ENCODE data around the gene CTNND2. TPM values are rescaled to one million over a fixed set of nuclear protein-coding genes. Genes with fewer than 3 reads are reported as not detected.

The CTNND2 gene
- polyA plus RNA-seq, 1 experiment = not detected

GRCh38 chr5:11815481-11815880 is 88.8 kb downstream of the CTNND2 start:
- CTCF ChIA-PET = no interaction called here
- peaks cover 30% of the 10 kb centered on the region for H3K9me3 ChIP-seq (ENCODE audit: control insufficient read depth, insufficient read depth, low read length)
- no peak for TF ChIP-seq CTCF (IDR thresholded peaks at IDR 0.05; ENCODE audit: low read depth, low read length)
- POLR2A ChIA-PET = no interaction called here
- no peak overlapping the region for H3K4me3 ChIP-seq (ENCODE audit: low read depth, low read length)
- H3K27me3 ChIP-seq (ENCODE audit: control insufficient read depth, insufficient read depth, low read length) = no peaks in the 10 kb centered on the region
- no peak for DNase-seq (ENCODE audit: low read depth, low spot score)
- H3K27ac ChIP-seq (ENCODE audit: low read depth, low read length) = no peak overlapping the region

GRCh38 chr5:11814373-11814772 is 89.9 kb downstream of the CTNND2 start:
- peaks cover 27% of the 10 kb centered on the region for H3K9me3 ChIP-seq (ENCODE audit: control insufficient read depth, insufficient read depth, low read length)
- H3K4me3 ChIP-seq (ENCODE audit: low read depth, low read length) = no peak overlapping the region
- no peaks in the 10 kb centered on the region for H3K27me3 ChIP-seq (ENCODE audit: control insufficient read depth, insufficient read depth, low read length)
- CTCF ChIA-PET = no interaction called here
- TF ChIP-seq CTCF (IDR thresholded peaks at IDR 0.05; ENCODE audit: low read depth, low read length) = no peak
- no peak for DNase-seq (ENCODE audit: low read depth, low spot score)
- H3K27ac ChIP-seq (ENCODE audit: low read depth, low read length) = no peak overlapping the region
- POLR2A ChIA-PET = no interaction called here

GRCh38 chr5:11809407-11809806 is 94.8 kb downstream of the CTNND2 start:
- Histone ChIP-seq H3K9me3 (ENCODE audit: control insufficient read depth, insufficient read depth, low read length) (peaks cover 2% of the 10 kb centered on the region; the same call in 1 of the 2 replicates), H3K4me3 (ENCODE audit: low read depth, low read length) (no peak overlapping the region), H3K27me3 (ENCODE audit: control insufficient read depth, insufficient read depth, low read length) (no peaks in the 10 kb centered on the region), H3K27ac (ENCODE audit: low read depth, low read length) (no peak overlapping the region)
- DNase-seq (ENCODE audit: low read depth, low spot score) = no peak
- no peak for TF ChIP-seq CTCF (IDR thresholded peaks at IDR 0.05; ENCODE audit: low read depth, low read length)
- ChIA-PET CTCF (no interaction called here), POLR2A (no interaction called here)

- no peak for DNase-seq (ENCODE audit: low read depth, low spot score)
- CTCF ChIA-PET = no interaction called here
- Histone ChIP-seq H3K9me3 (ENCODE audit: control insufficient read depth, insufficient read depth, low read length) (peaks cover 2% of the 10 kb centered on the region), H3K4me3 (ENCODE audit: low read depth, low read length) (no peak overlapping the region), H3K27ac (ENCODE audit: low read depth, low read length) (no peak overlapping the region), H3K27me3 (ENCODE audit: control insufficient read depth, insufficient read depth, low read length) (no peaks in the 10 kb centered on the region)
- POLR2A ChIA-PET = no interaction called here
- no peak for TF ChIP-seq CTCF (IDR thresholded peaks at IDR 0.05; ENCODE audit: low read depth, low read length)
These were observed 100.8 kb downstream of the CTNND2 start for GRCh38 chr5:11803436-11803835.

GRCh38 chr5:11801061-11801460 is 103.2 kb downstream of the CTNND2 start:
- POLR2A ChIA-PET = no interaction called here
- H3K27me3 ChIP-seq (ENCODE audit: control insufficient read depth, insufficient read depth, low read length) = no peaks in the 10 kb centered on the region
- no peak overlapping the region for H3K27ac ChIP-seq (ENCODE audit: low read depth, low read length)
- H3K9me3 ChIP-seq (ENCODE audit: control insufficient read depth, insufficient read depth, low read length) = peaks cover 3% of the 10 kb centered on the region
- H3K4me3 ChIP-seq (ENCODE audit: low read depth, low read length) = no peak overlapping the region
- no peak for TF ChIP-seq CTCF (IDR thresholded peaks at IDR 0.05; ENCODE audit: low read depth, low read length)
- DNase-seq (ENCODE audit: low read depth, low spot score) = no peak
- CTCF ChIA-PET = no interaction called here
